PFSK-1 (cell line): ENCODE data around the gene CTDSP2.

Source experiments
- FOXP2 ChIP-seq: optimal IDR thresholded peaks from 2 replicates; pipeline ENCODE3; 2011; ENCODE audit warnings: borderline replicate concordance, control low read depth, inconsistent platforms; ENCODE audit not compliant: insufficient read depth; ENCODE audit errors: extremely low read length, extremely low read depth
- POLR2AphosphoS5 ChIP-seq: IDR thresholded peaks from 2 replicates; pipeline ENCODE4 v1.6.1; 2012; ENCODE audit warnings: low read depth, mild to moderate bottlenecking, control low read depth, low read length, moderate library complexity
- SIN3A ChIP-seq: IDR thresholded peaks from 2 replicates; pipeline ENCODE4 v1.6.1; 2012; ENCODE audit warnings: mild to moderate bottlenecking, low read length, moderate library complexity, borderline replicate concordance; ENCODE audit not compliant: insufficient read depth
- TAF1 ChIP-seq: IDR thresholded peaks from 2 replicates; pipeline ENCODE4 v1.6.1; 2012; ENCODE audit warnings: low read length, control low read depth, borderline replicate concordance; ENCODE audit not compliant: insufficient read depth

GRCh38 chr12:57810450-57810849 lies 36.1 kb downstream of the CTDSP2 start:
- no peak for TF ChIP-seq POLR2AphosphoS5
- TF ChIP-seq SIN3A: no peak
- no peak for TF ChIP-seq TAF1
- TF ChIP-seq FOXP2: no peak
